UCSD-AML1 (cell line): ENCODE measurements around the gene PLS3.

Source experiments
- DNase-seq: peaks from one replicate; lab custom pipeline; 2025; ENCODE audit not compliant: unreplicated experiment; lab: John Stamatoyannopoulos, UW

Gene PLS3

DNA sequence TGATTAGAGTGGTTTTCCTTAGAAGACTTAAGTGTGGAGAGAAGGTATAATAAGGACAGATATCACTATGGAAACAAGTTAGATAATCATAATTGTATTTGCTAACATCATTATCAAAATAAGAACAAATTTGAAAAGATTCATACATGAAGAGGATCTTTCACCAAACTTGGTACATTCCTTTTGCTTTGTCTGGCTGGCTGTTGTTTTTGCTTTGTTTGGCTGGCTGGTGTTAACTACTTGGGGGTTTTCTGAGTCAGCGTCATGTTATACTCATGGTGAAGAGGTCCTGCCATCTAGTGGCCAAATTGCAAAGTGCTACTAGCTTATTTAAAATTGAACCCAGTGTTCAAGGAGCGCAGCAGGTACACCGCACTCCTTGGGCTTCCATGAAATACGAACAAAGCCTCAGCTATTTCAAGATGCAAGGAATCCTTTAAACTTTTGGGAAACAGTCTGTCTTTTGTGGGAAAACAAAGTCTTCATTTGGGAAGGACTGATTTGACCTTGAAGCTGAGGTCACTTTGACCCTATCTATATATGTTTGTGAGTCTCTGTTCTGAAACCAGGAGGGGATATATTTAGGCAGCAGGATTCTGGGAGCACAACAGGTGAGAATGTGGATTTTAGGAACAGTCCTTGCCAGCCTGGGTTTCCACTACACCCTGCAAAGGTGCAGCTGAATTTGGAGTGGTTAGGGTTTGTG lies 129.7 kb downstream of the PLS3 start:
- no peak for DNase-seq

DNA sequence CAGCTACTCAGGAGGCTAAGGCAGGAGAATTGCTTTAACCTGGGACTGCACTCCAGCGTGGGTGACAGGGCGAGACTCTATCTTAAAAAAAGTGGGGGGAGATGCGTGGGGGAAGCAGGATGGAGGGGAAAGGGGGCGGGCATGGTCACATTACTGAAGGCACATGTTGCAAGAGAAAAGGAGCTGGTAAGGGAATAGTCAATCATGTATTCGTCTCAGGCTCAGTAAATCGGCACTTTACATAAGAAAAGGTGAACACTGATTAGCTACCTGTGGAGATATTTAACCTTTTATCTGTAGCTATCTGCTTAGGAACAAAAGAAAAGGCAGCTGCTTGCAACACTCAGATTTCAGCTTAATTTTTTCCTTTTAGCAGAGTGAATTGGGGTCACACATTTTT lies 132.5 kb downstream of the PLS3 start:
- DNase-seq, result no peak

GRCh38 chrX:115694028-115694427 lies 133.1 kb downstream of the PLS3 start:
- no peak for DNase-seq

DNA sequence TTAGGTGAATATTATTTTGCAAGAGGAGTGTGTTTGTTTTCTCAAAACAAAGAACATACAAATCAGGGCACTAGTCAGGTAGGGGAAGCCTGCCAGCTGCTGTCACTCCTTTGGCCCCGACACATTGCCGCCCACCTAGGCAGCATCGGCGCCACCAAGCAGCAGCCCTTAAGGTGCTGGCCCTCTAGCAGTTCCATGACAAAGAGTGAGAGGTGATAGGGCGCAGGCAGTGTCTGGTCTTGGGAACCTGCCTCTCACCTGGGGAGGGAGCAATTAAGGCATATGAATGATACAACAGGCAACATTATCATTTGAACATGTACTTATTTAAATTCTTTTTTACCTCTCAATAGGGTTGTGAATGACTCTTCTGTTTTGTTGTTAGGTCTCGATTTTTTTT lies 135.1 kb downstream of the PLS3 start:
- no peak for DNase-seq

GRCh38 chrX:115696939-115697338 lies 136.0 kb downstream of the PLS3 start:
- DNase-seq, result no peak

- no peak for DNase-seq
Observed at GRCh38 chrX:115697806-115698205, 136.8 kb downstream of the PLS3 start.
